H9 (cell line): ENCODE data around the gene GAL3ST3. TPM values are rescaled to one million over a fixed set of nuclear protein-coding genes. Genes with fewer than 3 reads are reported as not detected.

Experiments used
- DNase-seq: peaks from one replicate; pipeline ENCODE4 v3.0.0-alpha.2; 2017
- H2AFZ ChIP-seq: one replicate; pipeline ENCODE4 v1.6.1; 2013; ENCODE audit warnings: mild to moderate bottlenecking, low read length, control low read depth, moderate library complexity
- H2AK5ac ChIP-seq: 2 replicates; pipeline ENCODE4 v1.6.1; 2013; ENCODE audit warnings: low read length, control low read depth, mixed read lengths; ENCODE audit not compliant: insufficient read length
- H2BK120ac ChIP-seq: one replicate; pipeline ENCODE4 v1.6.1; 2013; ENCODE audit warnings: low read depth, mild to moderate bottlenecking, low read length, control low read depth, inconsistent platforms; ENCODE audit not compliant: poor library complexity, severe bottlenecking
- H2BK12ac ChIP-seq: 2 replicates; pipeline ENCODE4 v1.6.1; 2013; ENCODE audit warnings: low read length, control low read depth, mixed read lengths, low read depth; ENCODE audit not compliant: insufficient read length
- H2BK15ac ChIP-seq: 2 replicates; pipeline ENCODE4 v1.6.1; 2013; ENCODE audit warnings: low read depth, low read length, control low read depth
- H2BK20ac ChIP-seq: one replicate; pipeline ENCODE4 v1.6.1; 2013; ENCODE audit warnings: low read depth, mild to moderate bottlenecking, low read length, control low read depth, inconsistent platforms; ENCODE audit not compliant: poor library complexity, severe bottlenecking
- H2BK5ac ChIP-seq: 2 replicates; pipeline ENCODE4 v1.6.1; 2013; ENCODE audit warnings: low read length, control low read depth, mixed read lengths; ENCODE audit not compliant: insufficient read length
- H3K14ac ChIP-seq: 2 replicates; pipeline ENCODE4 v1.6.1; 2013; ENCODE audit warnings: low read length, control low read depth; ENCODE audit not compliant: insufficient read depth
- H3K18ac ChIP-seq: 2 replicates; pipeline ENCODE4 v1.6.1; 2013; ENCODE audit warnings: low read depth, mild to moderate bottlenecking, mixed read lengths, low read length, control low read depth; ENCODE audit not compliant: insufficient read length
- H3K23ac ChIP-seq: 2 replicates; pipeline ENCODE4 v1.6.1; 2013; ENCODE audit warnings: low read length, control low read depth, mixed read lengths, low read depth; ENCODE audit not compliant: insufficient read length
- H3K23me2 ChIP-seq: 2 replicates; pipeline ENCODE4 v1.6.1; 2013; ENCODE audit warnings: low read depth, mild to moderate bottlenecking, mixed read lengths, low read length, control low read depth; ENCODE audit not compliant: insufficient read length, poor library complexity, severe bottlenecking
- H3K27ac ChIP-seq: 2 replicates; pipeline ENCODE4 v1.5.1; 2013; ENCODE audit warnings: low read length, control low read depth, mixed read lengths, low read depth; ENCODE audit not compliant: insufficient read length
- H3K27me3 ChIP-seq: 2 replicates; pipeline ENCODE4 v1.6.1; 2013; ENCODE audit warnings: low read length, control low read depth, inconsistent platforms; ENCODE audit not compliant: insufficient read depth
- H3K4ac ChIP-seq: 2 replicates; pipeline ENCODE4 v1.6.1; 2013; ENCODE audit warnings: low read depth, mild to moderate bottlenecking, control low read depth, inconsistent platforms, low read length, moderate library complexity
- H3K4me1 ChIP-seq: 2 replicates; pipeline ENCODE4 v1.6.1; 2013; ENCODE audit warnings: low read length, control low read depth, inconsistent platforms; ENCODE audit not compliant: insufficient read depth
- H3K4me2 ChIP-seq: 2 replicates; pipeline ENCODE4 v1.6.1; 2013; ENCODE audit warnings: low read length, control low read depth, mixed read lengths; ENCODE audit not compliant: insufficient read length, insufficient read depth
- H3K56ac ChIP-seq: 2 replicates; pipeline ENCODE4 v1.6.1; 2013; ENCODE audit warnings: low read depth, mild to moderate bottlenecking, mixed read lengths, low read length, control low read depth; ENCODE audit not compliant: insufficient read length
- H3K79me1 ChIP-seq: 2 replicates; pipeline ENCODE4 v1.6.1; 2013; ENCODE audit warnings: low read depth, mild to moderate bottlenecking, moderate library complexity, low read length, control low read depth, inconsistent platforms; ENCODE audit not compliant: insufficient read depth, poor library complexity, severe bottlenecking
- H3K79me2 ChIP-seq: 2 replicates; pipeline ENCODE4 v1.6.1; 2013; ENCODE audit warnings: low read length, control low read depth, inconsistent platforms; ENCODE audit not compliant: insufficient read depth
- H3K9ac ChIP-seq: 2 replicates; pipeline ENCODE4 v1.6.1; 2013; ENCODE audit warnings: low read length, control low read depth, mixed read lengths; ENCODE audit not compliant: insufficient read length; ENCODE audit errors: extremely low read depth
- H3K9me3 ChIP-seq: one replicate; pipeline ENCODE4 v1.6.1; 2013; ENCODE audit warnings: low read depth, low read length, inconsistent platforms; ENCODE audit not compliant: control insufficient read depth
- H3T11ph ChIP-seq: one replicate; pipeline ENCODE4 v1.6.1; 2013; ENCODE audit warnings: mild to moderate bottlenecking, low read length, control low read depth, inconsistent platforms
- H4K20me1 ChIP-seq: one replicate; pipeline ENCODE4 v1.6.1; 2013; ENCODE audit not compliant: control insufficient read depth, insufficient read length, insufficient read depth
- H4K5ac ChIP-seq: 2 replicates; pipeline ENCODE4 v1.6.1; 2013; ENCODE audit warnings: low read depth, mild to moderate bottlenecking, mixed read lengths, low read length, control low read depth; ENCODE audit not compliant: insufficient read length
- H4K8ac ChIP-seq: replicated peaks from 2 replicates; pipeline ENCODE4 v1.6.1; 2013; ENCODE audit warnings: low read length, control low read depth, mixed read lengths, low read depth; ENCODE audit not compliant: insufficient read length
- H4K91ac ChIP-seq: 2 replicates; pipeline ENCODE4 v1.6.1; 2013; ENCODE audit warnings: low read depth, mild to moderate bottlenecking, moderate library complexity, mixed read lengths, low read length, control low read depth; ENCODE audit not compliant: insufficient read length
- H3K27ac Mint-ChIP-seq, 3 experiments: 2 replicates in 2 of 3; 3 replicates in 1 of 3; pipeline ENCODE4 v1.8.0; 2020 to 2021; ENCODE audit warnings: mixed read lengths in 3 of 3, mild to moderate bottlenecking in 1 of 3, moderate library complexity in 1 of 3
- H3K27me3 Mint-ChIP-seq: 2 replicates; pipeline ENCODE4 v1.8.0; 2021; ENCODE audit warnings: low read depth, mild to moderate bottlenecking, moderate library complexity, mixed read lengths
- H3K36me3 Mint-ChIP-seq, 3 experiments: 2 replicates in 2 of 3; 3 replicates in 1 of 3; pipeline ENCODE4 v1.8.0; 2020 to 2021; ENCODE audit warnings: low read depth in 3 of 3, mixed read lengths in 3 of 3; ENCODE audit not compliant: insufficient read depth in 1 of 3
- H3K4me1 Mint-ChIP-seq, 2 experiments: 2 replicates each; pipeline ENCODE4 v1.8.0; 2020; ENCODE audit warnings: mixed read lengths in 2 of 2
- H3K4me3 Mint-ChIP-seq, 2 experiments: 2 replicates in 1 of 2; 3 replicates in 1 of 2; pipeline ENCODE4 v1.8.0; 2020 to 2021; ENCODE audit warnings: mild to moderate bottlenecking in 2 of 2, mixed read lengths in 2 of 2, moderate library complexity in 1 of 2
- H3K9me3 Mint-ChIP-seq, 2 experiments: 2 replicates in 1 of 2; 3 replicates in 1 of 2; pipeline ENCODE4 v1.8.0; 2020; ENCODE audit warnings: mild to moderate bottlenecking in 2 of 2, mixed read lengths in 2 of 2, moderate library complexity in 1 of 2
- CTCF ChIP-seq: fragments of 200-600 bp; sonication (generic); conservative IDR thresholded peaks from 3 replicates; pipeline ENCODE4 v1.8.0; 2021; ENCODE audit warnings: antibody characterized with exemption, mild to moderate bottlenecking
- WGBS: extraction: QIAGEN DNeasy Blood & Tissue Kit; methylation state at CpG from one replicate; pipeline ENCODE4 v1.1.7; 2013; ENCODE audit warnings: missing lambda C conversion rate, low lambda C conversion rate, mixed read lengths; ENCODE audit not compliant: insufficient read length; ENCODE audit errors: extremely low coverage; 5-methylcytosine and 5-hydroxymethylcytosine counted together
- total RNA-seq: library from RNA; stranded (reverse); gene quantifications from 2 replicates; pipeline ENCODE4 v1.2.1, GENCODE V29; 2021

The GAL3ST3 gene
- total RNA-seq, 1 experiment from 2014 or later, result 17.2 TPM

- H2AFZ ChIP-seq, result no peak overlapping the region
- no peaks in the 10 kb centered on the region for H3K79me1 ChIP-seq
- no peaks in the 10 kb centered on the region for H3K4me1 ChIP-seq
- H4K20me1 ChIP-seq, result no peaks in the 10 kb centered on the region
- no peaks in the 10 kb centered on the region for H3K79me2 ChIP-seq
- no peak overlapping the region for H3K23ac ChIP-seq
- Mint-ChIP-seq H3K4me1 (peaks cover 8 to 20% of the 10 kb centered on the region in 2 experiments), H3K36me3 (no peaks in the 10 kb centered on the region), H3K4me3 (no peak overlapping the region), H3K27me3 (no peaks in the 10 kb centered on the region; the same call in 1 of the 2 replicates), H3K27ac (no peak overlapping the region), H3K9me3 (no peaks in the 10 kb centered on the region)
- H4K8ac ChIP-seq, result no peak overlapping the region
- no peak overlapping the region for H4K91ac ChIP-seq
- H2AK5ac ChIP-seq, result no peak overlapping the region
- no peak overlapping the region for H3K18ac ChIP-seq
- H3K27me3 ChIP-seq, result peaks cover 4% of the 10 kb centered on the region; the same call in 1 of the 2 replicates
- DNase-seq, result no peak
- no peak overlapping the region for H3K56ac ChIP-seq
- H3K14ac ChIP-seq, result no peak overlapping the region
- no peak for TF ChIP-seq CTCF
- no peak overlapping the region for H3K27ac ChIP-seq
- H3K23me2 ChIP-seq, result peaks cover 8% of the 10 kb centered on the region
- H3K4me2 ChIP-seq, result peak overlapping the region; percentile 38
- no peak overlapping the region for H2BK120ac ChIP-seq
- no peaks in the 10 kb centered on the region for H3K9me3 ChIP-seq
- no peak overlapping the region for H2BK20ac ChIP-seq
- H4K5ac ChIP-seq, result no peak overlapping the region
- H2BK5ac ChIP-seq, result no peak overlapping the region
- H3K4ac ChIP-seq, result no peak overlapping the region
- no peak overlapping the region for H2BK15ac ChIP-seq
- H3T11ph ChIP-seq, result no peak overlapping the region
- no CpG with 5 or more reads among the region's 12 CpGs for WGBS
- no peak overlapping the region for H3K9ac ChIP-seq
- no peak overlapping the region for H2BK12ac ChIP-seq
These were observed 36.5 kb downstream of the GAL3ST3 start for GRCh38 chr11:66012371-66012945.
